ENCODE results near the gene TNIK.
"Not testable (repeated sequence)": the region's sequence is repeated elsewhere in the genome, so short reads cannot be mapped to it uniquely, and the experiment has no call there.

The TNIK gene

DNA sequence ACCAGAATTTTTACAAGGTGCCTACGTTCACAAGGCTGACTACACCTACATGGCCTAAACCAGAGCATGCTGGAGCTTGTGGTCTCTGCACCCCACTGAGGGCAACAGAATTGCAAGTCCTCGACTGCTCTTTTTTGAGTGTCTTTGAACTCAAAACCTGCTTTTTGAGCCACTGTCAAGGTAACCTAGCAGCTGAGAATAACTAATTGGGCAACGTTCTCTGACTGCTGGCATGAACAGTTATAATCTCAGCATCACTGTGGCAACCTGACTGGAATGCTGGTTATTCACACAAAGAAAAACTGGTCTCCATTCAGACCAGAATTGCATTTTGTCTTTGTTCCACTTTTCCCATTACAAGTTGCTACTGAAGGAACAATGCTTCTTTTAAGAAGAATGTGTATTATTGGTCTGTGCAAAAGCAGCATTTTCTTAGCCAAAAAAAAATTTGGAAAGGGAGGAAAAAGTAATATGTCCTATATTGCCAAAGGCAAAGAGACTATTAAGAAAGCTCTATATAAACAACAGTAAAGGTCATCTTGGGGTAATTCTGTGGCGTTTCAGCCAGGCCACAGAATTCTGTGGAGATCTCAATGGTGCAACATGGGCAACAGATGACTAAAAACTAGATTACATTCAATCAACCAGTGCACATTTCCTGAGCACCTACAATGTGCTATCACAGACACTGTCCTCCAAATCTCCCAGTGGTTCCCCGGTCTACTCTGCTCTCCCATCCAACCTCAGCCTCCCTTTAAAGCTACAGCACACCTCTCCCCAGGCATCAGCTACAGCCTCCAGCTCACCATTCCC lies 76.8 kb downstream of the TNIK start:
- DNase-seq = no peak

DNA sequence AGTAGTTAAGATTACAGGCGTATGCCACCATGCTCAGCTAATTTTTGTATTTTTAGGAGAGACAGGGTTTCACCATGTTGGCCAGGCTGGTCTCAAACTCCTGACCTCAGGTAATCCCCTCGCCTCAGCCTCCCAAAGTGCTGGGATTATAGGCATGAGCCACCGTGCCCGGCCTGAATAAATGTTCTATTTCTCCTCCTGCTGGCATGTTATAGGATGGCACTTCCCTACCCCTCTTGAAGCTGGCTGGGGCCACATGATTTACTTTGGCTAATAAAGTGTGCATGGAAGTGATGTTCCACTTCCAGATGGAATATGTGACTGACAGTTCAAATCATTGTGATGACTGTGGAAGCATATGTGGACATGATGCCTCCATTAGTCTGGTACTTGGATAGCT lies 77.9 kb downstream of the TNIK start:
- not testable (repeated sequence) for DNase-seq

- no peak for DNase-seq
These were observed 79.3 kb downstream of the TNIK start for GRCh38 chr3:171380711-171381425.

DNA sequence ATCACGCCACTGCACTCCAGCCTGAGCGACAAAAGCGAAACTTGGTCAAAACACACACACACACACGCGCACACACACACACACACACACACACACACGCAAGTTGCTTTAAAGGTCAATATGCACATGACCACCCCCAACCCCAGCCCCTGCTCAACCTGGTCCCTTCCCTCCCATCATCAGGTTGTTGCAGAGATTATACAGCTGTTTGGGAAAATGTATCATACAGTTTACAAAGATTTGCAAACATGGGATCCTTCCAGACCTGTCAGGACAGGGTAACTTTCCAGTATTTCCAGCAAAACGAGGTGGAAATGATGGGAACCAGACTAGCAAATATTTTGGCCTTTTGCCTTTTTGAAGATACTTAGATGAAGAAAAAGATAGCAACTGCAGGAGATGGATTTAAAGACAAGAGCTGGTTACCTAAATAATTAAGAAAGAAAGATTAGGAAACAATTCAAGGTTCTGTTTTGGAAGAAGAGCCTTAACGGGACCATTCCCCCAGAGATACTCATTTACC lies 80.2 kb downstream of the TNIK start:
- DNase-seq = no peak

GRCh38 chr3:171379281-171379680 lies 80.9 kb downstream of the TNIK start:
- DNase-seq = no peak

DNA sequence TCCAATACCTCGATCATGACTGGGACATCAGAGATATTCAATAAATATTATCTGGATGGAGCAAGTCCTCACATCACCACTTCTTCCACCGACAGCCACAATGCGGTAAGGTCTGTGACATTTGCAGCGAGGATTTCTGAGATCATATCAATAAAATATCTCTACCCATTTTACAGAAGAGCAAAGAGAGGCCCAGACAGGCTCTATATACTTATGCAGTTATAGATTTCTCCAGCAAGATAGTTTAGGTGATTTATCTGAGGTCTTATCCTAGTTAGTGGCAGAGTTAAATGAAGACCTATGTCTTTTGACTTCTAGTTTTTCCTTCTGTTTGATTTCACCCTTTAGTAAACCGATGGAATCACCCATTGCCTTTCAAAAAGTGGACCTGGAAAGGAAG lies 81.6 kb downstream of the TNIK start:
- no peak for DNase-seq

DNA sequence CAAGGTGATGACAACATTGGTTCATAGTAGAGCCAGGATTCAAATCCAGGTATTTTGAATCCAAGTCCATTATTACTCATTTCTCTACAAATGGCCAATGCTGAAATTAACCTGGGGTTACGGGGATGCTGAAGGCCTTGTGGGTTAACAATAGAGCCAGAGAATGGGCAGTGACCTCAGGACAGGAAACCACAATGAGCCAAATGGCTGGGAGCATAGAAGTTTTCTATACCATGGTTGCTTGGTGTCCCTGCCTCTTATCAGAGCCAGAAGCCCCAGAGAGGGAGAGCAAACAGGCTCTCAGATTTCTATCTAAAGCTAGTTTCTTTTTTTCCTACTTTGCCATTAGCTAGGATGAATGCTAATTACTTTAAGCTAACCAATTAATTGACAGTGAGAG lies 82.3 kb downstream of the TNIK start:
- DNase-seq = no peak

- DNase-seq = no peak
These were observed 83.6 kb downstream of the TNIK start for GRCh38 chr3:171376596-171376947.

GRCh38 chr3:171375666-171376595 lies 84.3 kb downstream of the TNIK start:
- DNase-seq = peak; percentile 84 to 86

GRCh38 chr3:171374661-171375285 lies 85.4 kb downstream of the TNIK start:
- no peak for DNase-seq

DNA sequence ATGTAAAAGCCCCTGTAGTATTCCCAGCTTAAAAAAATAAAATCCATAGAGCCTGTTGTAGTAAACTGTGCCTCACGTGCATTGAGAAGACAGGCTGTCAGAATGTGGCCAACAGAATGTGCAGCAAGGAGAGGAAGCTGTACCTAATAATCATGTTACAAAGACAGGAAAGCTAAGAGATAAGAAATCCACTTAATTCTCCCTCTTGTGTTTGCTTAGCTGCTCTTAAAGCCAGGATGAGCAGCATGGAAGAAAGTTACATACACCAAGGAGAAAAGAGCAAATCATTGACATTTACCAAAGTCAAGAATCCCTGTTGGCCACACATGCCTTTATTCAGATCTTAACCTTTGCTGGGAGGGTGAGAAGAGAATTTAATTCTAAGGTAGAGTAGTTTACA lies 85.9 kb downstream of the TNIK start:
- DNase-seq = no peak

DNA sequence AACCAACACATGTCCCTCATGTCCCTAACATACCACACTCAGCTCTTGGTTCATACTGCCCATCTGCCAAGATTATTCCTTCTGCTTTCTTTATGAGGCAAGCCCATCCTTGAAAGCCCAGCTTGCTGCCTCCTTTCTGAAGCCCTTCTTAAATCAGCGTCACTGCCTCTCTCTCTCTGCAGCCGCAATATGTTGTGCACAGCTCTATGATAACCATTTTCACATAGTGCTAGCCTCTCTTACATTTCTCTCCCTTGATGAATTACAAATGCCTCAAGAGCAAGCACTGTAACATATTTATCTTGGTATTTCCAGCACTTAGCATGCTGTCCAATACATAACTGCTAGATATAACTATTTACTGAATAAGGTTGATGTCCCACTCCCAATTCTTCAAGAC lies 86.5 kb downstream of the TNIK start:
- no peak for DNase-seq

DNA sequence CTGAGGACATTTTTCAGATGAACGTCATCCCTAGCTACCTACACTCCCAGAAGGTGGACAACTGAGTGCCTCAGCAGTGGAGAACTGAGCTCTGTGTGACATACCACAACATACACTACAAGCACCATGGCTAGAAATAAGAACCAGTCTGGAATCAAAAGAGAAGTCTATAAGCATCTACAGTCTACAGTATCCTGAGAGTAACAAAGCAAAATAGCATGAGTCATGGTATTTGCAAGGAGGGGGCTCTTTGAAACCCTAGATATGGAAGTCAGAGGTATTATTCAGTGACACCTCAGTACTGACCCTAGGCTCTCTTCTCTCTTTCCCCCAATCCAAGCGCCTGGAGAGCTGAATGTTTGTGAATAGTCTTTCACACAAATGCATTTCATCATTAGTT lies 87.5 kb downstream of the TNIK start:
- DNase-seq = no peak

GRCh38 chr3:171371354-171371753 lies 88.9 kb downstream of the TNIK start:
- DNase-seq = no peak

DNA sequence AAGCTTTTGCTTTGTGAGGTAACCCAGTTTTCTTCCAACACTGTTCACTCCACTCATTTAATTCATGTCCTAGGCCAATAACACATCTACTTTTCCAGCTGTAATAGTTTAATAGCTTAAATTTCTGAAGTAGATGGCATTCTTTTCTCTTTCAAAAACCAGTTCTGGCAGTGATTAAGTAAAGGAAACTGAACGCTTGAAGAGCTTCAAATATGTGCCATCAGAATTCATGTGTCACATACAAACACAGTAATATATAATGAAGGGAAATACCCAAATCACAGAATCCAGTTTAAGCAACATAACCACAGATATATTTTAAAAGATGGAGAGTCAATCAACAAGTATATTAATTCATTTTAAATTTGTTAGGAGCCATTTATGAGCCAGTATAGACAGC lies 91.0 kb downstream of the TNIK start:
- no peak for DNase-seq

- not testable (repeated sequence) for DNase-seq
These were observed 93.5 kb downstream of the TNIK start for GRCh38 chr3:171366738-171367137.

GRCh38 chr3:171366043-171366442 lies 94.2 kb downstream of the TNIK start:
- DNase-seq = no peak

DNA sequence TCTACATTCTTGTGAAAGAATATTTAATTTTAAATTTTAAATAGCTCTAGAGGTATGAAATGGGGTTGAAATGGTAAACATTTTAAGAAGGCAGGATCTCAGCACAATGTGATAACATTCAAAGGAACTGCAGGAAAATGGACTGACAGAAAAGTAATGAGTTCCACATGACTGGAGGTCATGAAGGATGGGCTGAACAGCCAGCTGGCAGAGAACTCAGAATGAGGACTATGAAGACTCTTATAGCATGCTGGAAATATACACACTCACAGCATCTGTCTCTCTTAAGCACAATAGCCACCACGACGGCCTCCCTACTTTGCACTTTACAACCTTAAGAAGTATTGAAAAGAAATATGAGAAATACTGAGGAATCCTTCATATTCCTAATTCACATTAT lies 94.7 kb downstream of the TNIK start:
- no peak for DNase-seq

GRCh38 chr3:171364500-171364899 lies 95.7 kb downstream of the TNIK start:
- DNase-seq = no peak

- no peak for DNase-seq
These were observed 97.0 kb downstream of the TNIK start for GRCh38 chr3:171363202-171363601.

DNA sequence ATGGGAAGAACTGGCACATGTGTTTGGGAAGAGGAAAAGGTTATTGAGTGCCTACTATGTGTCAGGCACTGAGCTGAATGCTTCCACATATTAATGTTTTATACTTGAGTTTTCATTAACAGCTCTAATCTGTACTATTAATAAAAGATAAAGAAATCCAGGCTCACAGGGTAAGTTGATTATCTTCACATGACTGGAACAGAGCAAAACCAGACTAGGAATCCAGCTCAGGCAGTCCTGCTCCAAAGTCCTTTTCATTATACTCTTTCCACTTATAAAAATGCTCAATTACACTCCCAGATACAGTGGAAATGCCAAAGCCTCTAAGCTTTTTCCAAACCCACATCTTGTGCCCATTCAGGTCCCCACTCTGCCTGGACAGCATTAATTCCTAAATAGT lies 97.6 kb downstream of the TNIK start:
- no peak for DNase-seq

DNA sequence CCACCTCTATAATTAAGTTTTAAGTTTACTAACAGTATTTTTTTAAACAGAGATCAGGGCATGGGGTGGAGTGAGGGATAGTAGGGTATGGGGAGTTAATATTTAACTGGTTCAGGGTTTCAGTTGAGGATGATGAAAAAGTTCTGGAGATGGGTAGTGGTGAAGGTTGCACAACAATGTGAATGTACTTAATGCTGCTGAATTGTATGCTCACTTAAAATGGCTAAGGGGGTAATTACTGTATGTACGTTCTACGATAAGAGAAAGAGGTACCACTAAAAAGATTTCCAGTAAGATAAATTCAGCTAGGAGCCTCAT lies 101.4 kb downstream of the TNIK start:
- DNase-seq = peak in 1 of 2 experiments; percentile 14
